Measurements from ENCODE around the gene GALNT2. TPM values are rescaled to one million over a fixed set of nuclear protein-coding genes. Genes with fewer than 3 reads are reported as not detected.

The GALNT2 gene
- total and polyA plus RNA-seq, 2 experiments from 2014 or later: 17.8 to 48.3 TPM

- no peak for DNase-seq (ENCODE audit: low spot score)
- Mint-ChIP-seq H3K27ac (peak overlapping the region; percentile 69), H3K27me3 (ENCODE audit: insufficient read depth, low read depth, poor library complexity) (peaks cover 6% of the 10 kb centered on the region), H3K4me3 (no peak overlapping the region; the same call in 2 of the 3 replicates), H3K36me3 (ENCODE audit: low read depth) (peaks cover 21% of the 10 kb centered on the region), H3K9me3 (peaks cover 18% of the 10 kb centered on the region), H3K4me1 (peaks cover 44% of the 10 kb centered on the region)
- Histone ChIP-seq H3K4me1 (ENCODE audit: insufficient read depth) (peaks cover 22% of the 10 kb centered on the region), H3K4me3 (no peak overlapping the region), H3K36me3 (ENCODE audit: insufficient read depth) (no peaks in the 10 kb centered on the region), H2AFZ (no peak overlapping the region), H3K79me2 (replicated peaks; ENCODE audit: insufficient read depth) (peaks cover 100% of the 10 kb centered on the region), H3K27me3 (ENCODE audit: insufficient read depth) (no peaks in the 10 kb centered on the region), H3K4me2 (no peak overlapping the region), H4K20me1 (replicated peaks; ENCODE audit: insufficient read depth) (peaks cover 25% of the 10 kb centered on the region), H3F3A (replicated peaks; ENCODE audit: low read depth) (peaks cover 8% of the 10 kb centered on the region), H3K27ac (ENCODE audit: low read depth) (no peak overlapping the region), H3K9me2 (ENCODE audit: insufficient read depth) (no peaks in the 10 kb centered on the region)
- no peak for ATAC-seq
- no peak for TF ChIP-seq ZNF331 (CRISPR knock-in tag; IDR thresholded peaks at IDR 0.05; ENCODE audit: low read depth)
- no peak for TF ChIP-seq NANOG (IDR thresholded peaks at IDR 0.05; ENCODE audit: borderline replicate concordance)
- TF ChIP-seq REST (IDR thresholded peaks at IDR 0.05; ENCODE audit: unreplicated experiment): no peak
- no peak for TF ChIP-seq POLR2AphosphoS5 (IDR thresholded peaks at IDR 0.05; ENCODE audit: low read depth)
- TF ChIP-seq CREB1 (CRISPR knock-in tag; IDR thresholded peaks at IDR 0.05; ENCODE audit: low read depth): no peak
- TF ChIP-seq CTCF (conservative IDR thresholded peaks at IDR 0.05; ENCODE audit: low read depth in 2 of 2): no peak
- TF ChIP-seq EZH2phosphoT487 (IDR thresholded peaks at IDR 0.05; ENCODE audit: unreplicated experiment): no peak
- no peak for TF ChIP-seq ETS1 (IDR thresholded peaks at IDR 0.05)
- no peak for TF ChIP-seq JUNB (IDR thresholded peaks at IDR 0.05; ENCODE audit: unreplicated experiment)
These were observed 16.8 kb downstream of the GALNT2 start for GRCh38 chr1:230083746-230084407.

Data from GM23338 (cell line).